ENCODE results near the gene FCER2.

FCER2 gene

GRCh38 chr19:7715671-7716070 lies 13.7 kb upstream of the FCER2 start:
- Histone ChIP-seq H3K4me3 (ENCODE audit: extremely low read depth, insufficient read depth, low read length, poor library complexity, severe bottlenecking) (no peak overlapping the region), H3K9me3 (ENCODE audit: control insufficient read depth, low read length) (no peaks in the 10 kb centered on the region), H3K36me3 (ENCODE audit: control insufficient read depth, insufficient read depth, low read length) (no peaks in the 10 kb centered on the region), H3K27ac (ENCODE audit: low read depth, low read length, severe bottlenecking) (no peak overlapping the region), H3K4me1 (ENCODE audit: control insufficient read depth, insufficient read depth, low read length, poor library complexity, severe bottlenecking) (no peaks in the 10 kb centered on the region)
- no CpG with 5 or more reads among the region's 1 CpG for WGBS, 2 experiments (ENCODE audit: insufficient coverage in 2 of 2)

- Histone ChIP-seq H3K4me1 (ENCODE audit: control insufficient read depth, insufficient read depth, low read length, poor library complexity, severe bottlenecking) (no peaks in the 10 kb centered on the region), H3K9me3 (ENCODE audit: control insufficient read depth, low read length) (no peaks in the 10 kb centered on the region), H3K4me3 (ENCODE audit: extremely low read depth, insufficient read depth, low read length, poor library complexity, severe bottlenecking) (no peak overlapping the region), H3K36me3 (ENCODE audit: control insufficient read depth, insufficient read depth, low read length) (no peaks in the 10 kb centered on the region), H3K27ac (ENCODE audit: low read depth, low read length, severe bottlenecking) (no peak overlapping the region)
- 80 to 88% methylated on average over 5 of the region's 5 CpGs for WGBS, 2 experiments (ENCODE audit: insufficient coverage in 2 of 2)
These were observed 8.7 kb upstream of the FCER2 start for GRCh38 chr19:7710616-7711015.

- no peaks in the 10 kb centered on the region for H3K4me1 ChIP-seq (ENCODE audit: control insufficient read depth, insufficient read depth, low read length, poor library complexity, severe bottlenecking)
- H3K36me3 ChIP-seq (ENCODE audit: control insufficient read depth, insufficient read depth, low read length): no peaks in the 10 kb centered on the region
- WGBS, 2 experiments (ENCODE audit: insufficient coverage in 2 of 2): 81 to 90% methylated on average over 6 to 8 of the region's 10 CpGs
- H3K9me3 ChIP-seq (ENCODE audit: control insufficient read depth, low read length): no peaks in the 10 kb centered on the region
- H3K27ac ChIP-seq (ENCODE audit: low read depth, low read length, severe bottlenecking): no peak overlapping the region
- no peak overlapping the region for H3K4me3 ChIP-seq (ENCODE audit: extremely low read depth, insufficient read depth, low read length, poor library complexity, severe bottlenecking)
These were observed 8.1 kb upstream of the FCER2 start for GRCh38 chr19:7709932-7710460.

DNA sequence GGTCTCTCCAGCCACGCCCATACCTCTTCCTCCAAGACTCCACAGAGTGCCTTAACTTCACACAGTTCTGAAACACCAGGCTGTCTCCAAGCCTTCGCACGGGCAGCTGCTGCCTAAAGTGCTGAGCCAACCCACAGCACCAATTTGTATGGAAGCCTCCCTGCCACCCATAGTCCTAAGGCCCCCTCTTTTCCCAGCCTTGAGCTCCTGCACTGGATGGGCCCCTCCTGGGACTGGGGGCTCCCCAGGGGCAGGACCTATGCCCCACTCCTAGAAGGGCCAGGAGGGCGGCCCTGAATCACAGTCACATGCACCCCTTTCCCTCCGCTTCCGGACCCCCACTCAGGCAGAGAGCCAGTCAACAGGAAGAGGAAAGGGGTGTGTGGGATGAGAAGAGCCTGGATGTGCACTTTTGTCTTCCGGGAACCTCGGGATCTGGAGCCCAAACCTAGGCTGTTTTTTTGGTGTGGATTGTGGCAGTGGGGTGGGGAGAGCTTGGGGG lies 5.1 kb upstream of the FCER2 start:
- no peak overlapping the region for H3K4me3 ChIP-seq (ENCODE audit: extremely low read depth, insufficient read depth, low read length, poor library complexity, severe bottlenecking)
- no peaks in the 10 kb centered on the region for H3K9me3 ChIP-seq (ENCODE audit: control insufficient read depth, low read length)
- no peaks in the 10 kb centered on the region for H3K36me3 ChIP-seq (ENCODE audit: control insufficient read depth, insufficient read depth, low read length)
- no peaks in the 10 kb centered on the region for H3K4me1 ChIP-seq (ENCODE audit: control insufficient read depth, insufficient read depth, low read length, poor library complexity, severe bottlenecking)
- WGBS, 2 experiments (ENCODE audit: insufficient coverage in 2 of 2): 55 to 72% methylated on average over 3 to 4 of the region's 8 CpGs
- no peak overlapping the region for H3K27ac ChIP-seq (ENCODE audit: low read depth, low read length, severe bottlenecking)

GRCh38 chr19:7706188-7706954 lies 4.4 kb upstream of the FCER2 start:
- WGBS, 2 experiments (ENCODE audit: insufficient coverage in 2 of 2): 85 to 90% methylated on average over 10 to 11 of the region's 14 CpGs
- H3K27ac ChIP-seq (ENCODE audit: low read depth, low read length, severe bottlenecking): no peak overlapping the region
- no peaks in the 10 kb centered on the region for H3K36me3 ChIP-seq (ENCODE audit: control insufficient read depth, insufficient read depth, low read length)
- no peaks in the 10 kb centered on the region for H3K4me1 ChIP-seq (ENCODE audit: control insufficient read depth, insufficient read depth, low read length, poor library complexity, severe bottlenecking)
- H3K4me3 ChIP-seq (ENCODE audit: extremely low read depth, insufficient read depth, low read length, poor library complexity, severe bottlenecking): no peak overlapping the region
- no peaks in the 10 kb centered on the region for H3K9me3 ChIP-seq (ENCODE audit: control insufficient read depth, low read length)

GRCh38 chr19:7705387-7706187 lies 3.7 kb upstream of the FCER2 start:
- Histone ChIP-seq H3K36me3 (ENCODE audit: control insufficient read depth, insufficient read depth, low read length) (no peaks in the 10 kb centered on the region), H3K4me3 (ENCODE audit: extremely low read depth, insufficient read depth, low read length, poor library complexity, severe bottlenecking) (no peak overlapping the region), H3K4me1 (ENCODE audit: control insufficient read depth, insufficient read depth, low read length, poor library complexity, severe bottlenecking) (no peaks in the 10 kb centered on the region), H3K9me3 (ENCODE audit: control insufficient read depth, low read length) (no peaks in the 10 kb centered on the region), H3K27ac (ENCODE audit: low read depth, low read length, severe bottlenecking) (no peak overlapping the region)
- WGBS, 2 experiments (ENCODE audit: insufficient coverage in 2 of 2): 82 to 83% methylated on average over 11 to 16 of the region's 24 CpGs

DNA sequence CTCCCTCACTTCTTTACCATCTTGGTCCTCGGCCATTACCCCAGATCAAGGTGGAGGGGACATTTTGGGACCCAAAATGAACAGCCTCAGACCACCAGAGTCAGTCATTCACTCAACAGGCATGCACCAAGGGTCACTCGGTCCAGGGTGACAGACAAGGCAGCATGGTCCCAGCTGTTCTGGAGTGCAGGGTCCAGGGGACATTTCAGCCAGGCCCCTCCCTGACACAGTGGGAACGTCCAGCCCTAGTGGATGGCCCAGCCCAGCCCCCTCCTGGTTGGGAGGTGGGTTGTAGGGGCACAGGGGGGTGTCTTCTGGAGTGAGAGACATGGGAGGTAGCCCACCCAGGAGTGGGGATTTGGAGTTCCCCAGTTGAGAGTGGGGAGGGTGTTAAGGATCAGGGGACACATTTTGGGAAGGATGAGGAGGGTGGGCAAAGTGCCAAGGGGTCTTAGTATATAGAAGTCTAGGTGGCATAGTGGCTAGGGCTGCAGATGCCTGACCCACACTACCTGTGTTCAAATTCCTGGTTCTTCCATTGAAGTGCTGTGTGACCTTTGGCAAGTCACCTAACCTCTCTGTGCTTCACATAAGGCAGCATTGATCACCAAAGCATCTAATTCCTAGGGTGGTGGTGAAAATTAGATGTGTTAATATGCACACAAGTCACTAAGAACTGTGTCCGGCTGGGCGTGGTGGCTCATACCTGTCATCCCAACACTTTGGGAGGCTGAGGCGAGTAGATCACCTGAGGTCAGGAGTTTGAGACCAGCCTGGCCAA lies 2.5 kb upstream of the FCER2 start:
- no peaks in the 10 kb centered on the region for H3K4me1 ChIP-seq (ENCODE audit: control insufficient read depth, insufficient read depth, low read length, poor library complexity, severe bottlenecking)
- no peaks in the 10 kb centered on the region for H3K9me3 ChIP-seq (ENCODE audit: control insufficient read depth, low read length)
- no peak overlapping the region for H3K4me3 ChIP-seq (ENCODE audit: extremely low read depth, insufficient read depth, low read length, poor library complexity, severe bottlenecking)
- 80 to 84% methylated on average over 6 of the region's 6 CpGs for WGBS, 2 experiments (ENCODE audit: insufficient coverage in 2 of 2)
- H3K36me3 ChIP-seq (ENCODE audit: control insufficient read depth, insufficient read depth, low read length): no peaks in the 10 kb centered on the region
- H3K27ac ChIP-seq (ENCODE audit: low read depth, low read length, severe bottlenecking): no peak overlapping the region

- no peaks in the 10 kb centered on the region for H3K9me3 ChIP-seq (ENCODE audit: control insufficient read depth, low read length)
- no peak overlapping the region for H3K4me3 ChIP-seq (ENCODE audit: extremely low read depth, insufficient read depth, low read length, poor library complexity, severe bottlenecking)
- H3K36me3 ChIP-seq (ENCODE audit: control insufficient read depth, insufficient read depth, low read length): no peaks in the 10 kb centered on the region
- H3K4me1 ChIP-seq (ENCODE audit: control insufficient read depth, insufficient read depth, low read length, poor library complexity, severe bottlenecking): no peaks in the 10 kb centered on the region
- WGBS, 2 experiments (ENCODE audit: insufficient coverage in 2 of 2): 66 to 82% methylated on average over 5 to 8 of the region's 8 CpGs
- no peak overlapping the region for H3K27ac ChIP-seq (ENCODE audit: low read depth, low read length, severe bottlenecking)
These were observed 1.4 kb upstream of the FCER2 start for GRCh38 chr19:7703332-7703731.

- H3K36me3 ChIP-seq (ENCODE audit: control insufficient read depth, insufficient read depth, low read length): no peaks in the 10 kb centered on the region
- H3K4me1 ChIP-seq (ENCODE audit: control insufficient read depth, insufficient read depth, low read length, poor library complexity, severe bottlenecking): no peaks in the 10 kb centered on the region
- no peak overlapping the region for H3K4me3 ChIP-seq (ENCODE audit: extremely low read depth, insufficient read depth, low read length, poor library complexity, severe bottlenecking)
- WGBS, 2 experiments (ENCODE audit: insufficient coverage in 2 of 2): 84 to 85% methylated on average over 11 to 12 of the region's 12 CpGs
- no peak overlapping the region for H3K27ac ChIP-seq (ENCODE audit: low read depth, low read length, severe bottlenecking)
- H3K9me3 ChIP-seq (ENCODE audit: control insufficient read depth, low read length): no peaks in the 10 kb centered on the region
These were observed 780 bp downstream of the FCER2 start for GRCh38 chr19:7701049-7701653.
